ENCODE data around the gene SENP7. TPM values are rescaled to one million over a fixed set of nuclear protein-coding genes. Genes with fewer than 3 reads are reported as not detected.

The SENP7 gene
- total RNA-seq, 1 experiment from 2014 or later = 7.9 TPM

GRCh38 chr3:101453961-101454360 is 59.1 kb downstream of the SENP7 start:
- Histone ChIP-seq H3K27ac (ENCODE audit: low read depth, low read length) (no peak overlapping the region), H3K4me2 (ENCODE audit: low read length) (no peak overlapping the region), H3K9me3 (ENCODE audit: control insufficient read depth in 1 of 2, insufficient read depth in 1 of 2, low read depth in 1 of 2, low read length in 2 of 2) (no peaks in the 10 kb centered on the region), H3K4me3 (replicated peaks in 1 of 2; ENCODE audit: low read depth in 1 of 2, low read length in 2 of 2) (no peak overlapping the region), H3K9me2 (ENCODE audit: insufficient read depth) (no peaks in the 10 kb centered on the region), H3K79me2 (ENCODE audit: insufficient read depth, low read length) (no peaks in the 10 kb centered on the region), H3K9ac (ENCODE audit: low read length) (no peak overlapping the region), H3K27me3 (ENCODE audit: insufficient read depth, low read length) (no peaks in the 10 kb centered on the region), H3K4me1 (ENCODE audit: control insufficient read depth in 1 of 2, insufficient read depth in 2 of 2, low read length in 2 of 2) (no peaks in the 10 kb centered on the region), H4K20me1 (ENCODE audit: insufficient read depth) (no peaks in the 10 kb centered on the region), H2AFZ (ENCODE audit: low read depth, low read length, poor library complexity, severe bottlenecking) (no peak overlapping the region), H3K36me3 (ENCODE audit: control insufficient read depth in 1 of 2, insufficient read depth in 2 of 2, low read length in 2 of 2) (no peaks in the 10 kb centered on the region)
- intact Hi-C loops (cut with micrococcal nuclease) = no loop called here
- TF ChIP-seq ZBTB33 (IDR thresholded peaks at IDR 0.05; ENCODE audit: extremely low read depth, insufficient replicate concordance, low read length) = no peak
- TF ChIP-seq RAD21 (IDR thresholded peaks at IDR 0.05; ENCODE audit: low read depth) = no peak
- TF ChIP-seq ZNF274 (IDR thresholded peaks at IDR 0.05; ENCODE audit: low read depth, low read length) = no peak
- TF ChIP-seq, protein P1, sequence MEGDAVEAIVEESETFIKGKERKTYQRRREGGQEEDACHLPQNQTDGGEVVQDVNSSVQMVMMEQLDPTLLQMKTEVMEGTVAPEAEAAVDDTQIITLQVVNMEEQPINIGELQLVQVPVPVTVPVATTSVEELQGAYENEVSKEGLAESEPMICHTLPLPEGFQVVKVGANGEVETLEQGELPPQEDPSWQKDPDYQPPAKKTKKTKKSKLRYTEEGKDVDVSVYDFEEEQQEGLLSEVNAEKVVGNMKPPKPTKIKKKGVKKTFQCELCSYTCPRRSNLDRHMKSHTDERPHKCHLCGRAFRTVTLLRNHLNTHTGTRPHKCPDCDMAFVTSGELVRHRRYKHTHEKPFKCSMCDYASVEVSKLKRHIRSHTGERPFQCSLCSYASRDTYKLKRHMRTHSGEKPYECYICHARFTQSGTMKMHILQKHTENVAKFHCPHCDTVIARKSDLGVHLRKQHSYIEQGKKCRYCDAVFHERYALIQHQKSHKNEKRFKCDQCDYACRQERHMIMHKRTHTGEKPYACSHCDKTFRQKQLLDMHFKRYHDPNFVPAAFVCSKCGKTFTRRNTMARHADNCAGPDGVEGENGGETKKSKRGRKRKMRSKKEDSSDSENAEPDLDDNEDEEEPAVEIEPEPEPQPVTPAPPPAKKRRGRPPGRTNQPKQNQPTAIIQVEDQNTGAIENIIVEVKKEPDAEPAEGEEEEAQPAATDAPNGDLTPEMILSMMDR (IDR thresholded peaks at IDR 0.05 in 2 of 3, conservative IDR thresholded peaks at IDR 0.05 in 1 of 3; ENCODE audit: borderline replicate concordance in 1 of 3, insufficient read depth in 1 of 3, low read depth in 2 of 3, low read length in 2 of 3) = no peak
- TF ChIP-seq, protein P2, sequence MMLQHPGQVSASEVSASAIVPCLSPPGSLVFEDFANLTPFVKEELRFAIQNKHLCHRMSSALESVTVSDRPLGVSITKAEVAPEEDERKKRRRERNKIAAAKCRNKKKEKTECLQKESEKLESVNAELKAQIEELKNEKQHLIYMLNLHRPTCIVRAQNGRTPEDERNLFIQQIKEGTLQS (IDR thresholded peaks at IDR 0.05) = no peak
- TF ChIP-seq FOSL1 (IDR thresholded peaks at IDR 0.05; ENCODE audit: low read depth) = no peak
- no peak for TF ChIP-seq JUND (IDR thresholded peaks at IDR 0.05)
- TF ChIP-seq POLR2AphosphoS5 (IDR thresholded peaks at IDR 0.05; ENCODE audit: low read depth, low read length) = no peak
- TF ChIP-seq CEBPB (IDR thresholded peaks at IDR 0.05; ENCODE audit: low read depth) = no peak
- TF ChIP-seq YY1 (IDR thresholded peaks at IDR 0.05; ENCODE audit: extremely low read depth, insufficient replicate concordance, low read depth, low read length) = no peak
- TF ChIP-seq SP1 (IDR thresholded peaks at IDR 0.05; ENCODE audit: low read depth) = no peak
- TF ChIP-seq EZH2phosphoT487 (IDR thresholded peaks at IDR 0.05; ENCODE audit: borderline replicate concordance) = no peak
- no peak for TF ChIP-seq CBX3 (IDR thresholded peaks at IDR 0.05; ENCODE audit: low read depth)
- no peak for TF ChIP-seq SRF (IDR thresholded peaks at IDR 0.05; ENCODE audit: low read depth)
- TF ChIP-seq TCF7L2 (IDR thresholded peaks at IDR 0.05; ENCODE audit: borderline replicate concordance, extremely low read depth, insufficient read depth, insufficient read length) = no peak
- no peak for TF ChIP-seq ELF1 (IDR thresholded peaks at IDR 0.05; ENCODE audit: borderline replicate concordance, low read depth)
- TF ChIP-seq REST (IDR thresholded peaks at IDR 0.05; ENCODE audit: low read depth) = no peak
- no TSS peak for BruUV-seq (replicated peaks)
- POLR2A ChIA-PET = no interaction called here
- RAD21 ChIA-PET (ENCODE audit: low non-redundant PET in 1 of 2, low total read pairs in 2 of 2, uncharacterized antibody in 2 of 2, unreplicated experiment in 2 of 2) = no interaction called here
- CTCF ChIA-PET = no interaction called here
- ATAC-seq = no peak
- no peak for DNase-seq (ENCODE audit: low read depth, low spot score)
